Measurements from ENCODE around the gene NFKBIB. TPM values are rescaled to one million over a fixed set of nuclear protein-coding genes. Genes with fewer than 3 reads are reported as not detected.
"Not testable (repeated sequence)": the region's sequence is repeated elsewhere in the genome, so short reads cannot be mapped to it uniquely, and the experiment has no call there.

Gene NFKBIB
- polyA plus RNA-seq, 3 donors = 17.5 to 38.2 (median 24.7) TPM

DNA sequence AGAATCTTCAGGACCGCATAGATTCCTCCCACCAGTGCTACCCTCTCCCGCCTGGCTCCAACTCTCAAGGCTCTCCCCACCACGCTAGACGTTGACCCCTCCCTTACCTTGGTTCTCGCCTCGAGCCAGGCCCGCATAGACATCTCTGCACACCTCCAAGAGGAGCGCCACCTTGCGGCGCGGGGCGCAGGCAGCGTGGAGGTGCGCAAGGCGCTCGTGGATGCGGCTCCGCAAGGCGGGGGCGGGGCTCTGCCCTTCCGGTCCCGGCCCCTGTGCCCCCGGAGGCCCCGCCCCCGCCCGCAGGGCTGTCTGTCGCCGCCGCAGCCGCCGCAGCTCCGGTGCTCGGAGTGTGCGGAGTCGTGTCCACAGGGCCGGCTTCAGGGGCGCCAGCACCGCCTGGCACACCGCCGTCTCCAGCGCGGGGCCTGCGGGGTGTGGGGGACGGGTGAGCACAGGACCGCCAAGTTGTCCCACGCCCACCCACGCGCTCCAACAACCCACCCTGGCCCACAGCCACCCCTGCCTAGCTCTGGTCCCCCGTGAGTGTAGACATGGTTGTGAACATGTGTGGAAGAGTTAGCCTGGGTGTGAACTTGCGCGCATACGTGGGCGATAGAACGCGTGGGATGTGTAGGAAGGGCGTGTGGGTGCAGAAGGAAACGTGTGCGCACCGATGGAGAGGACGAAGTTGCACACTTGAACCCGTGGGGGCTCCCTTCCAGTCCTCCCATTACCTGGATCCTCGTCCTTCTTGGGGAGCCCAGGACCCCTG is 29.7 kb upstream of the NFKBIB start:
- no peak overlapping the region for H3K27ac ChIP-seq (ENCODE audit: low read depth, low read length)
- 16 to 18% (median 17%) methylated on average over 60 to 62 of the region's 62 CpGs for WGBS, 3 donors

- WGBS, 3 donors = 80 to 93% (median 81%) methylated on average over 19 of the region's 19 CpGs
- no peak overlapping the region for H3K27ac ChIP-seq (ENCODE audit: low read depth, low read length)
Observed at GRCh38 chr19:38870612-38871011, 29.2 kb upstream of the NFKBIB start.

DNA sequence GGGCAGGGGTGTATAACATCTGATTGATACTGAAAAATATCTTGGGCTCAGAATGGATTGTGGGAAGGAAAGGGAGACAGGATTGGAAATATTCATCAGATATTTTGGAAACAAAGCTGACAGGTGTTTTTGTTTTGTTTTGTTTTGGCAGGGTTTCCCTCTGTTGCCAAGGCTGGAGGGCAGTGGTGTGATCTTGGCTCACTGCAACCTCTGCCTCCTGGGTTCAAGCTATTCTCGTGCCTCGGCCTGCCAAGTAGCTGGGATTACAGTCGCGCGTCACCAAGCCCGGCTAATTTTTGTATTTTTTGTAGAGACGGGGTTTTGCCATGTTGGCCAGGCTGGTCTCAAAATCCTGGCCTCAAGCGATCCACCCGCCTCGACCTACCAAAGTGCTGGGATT is 26.4 kb upstream of the NFKBIB start:
- WGBS, 3 donors = 87 to 90% (median 89%) methylated on average over 10 of the region's 10 CpGs

DNA sequence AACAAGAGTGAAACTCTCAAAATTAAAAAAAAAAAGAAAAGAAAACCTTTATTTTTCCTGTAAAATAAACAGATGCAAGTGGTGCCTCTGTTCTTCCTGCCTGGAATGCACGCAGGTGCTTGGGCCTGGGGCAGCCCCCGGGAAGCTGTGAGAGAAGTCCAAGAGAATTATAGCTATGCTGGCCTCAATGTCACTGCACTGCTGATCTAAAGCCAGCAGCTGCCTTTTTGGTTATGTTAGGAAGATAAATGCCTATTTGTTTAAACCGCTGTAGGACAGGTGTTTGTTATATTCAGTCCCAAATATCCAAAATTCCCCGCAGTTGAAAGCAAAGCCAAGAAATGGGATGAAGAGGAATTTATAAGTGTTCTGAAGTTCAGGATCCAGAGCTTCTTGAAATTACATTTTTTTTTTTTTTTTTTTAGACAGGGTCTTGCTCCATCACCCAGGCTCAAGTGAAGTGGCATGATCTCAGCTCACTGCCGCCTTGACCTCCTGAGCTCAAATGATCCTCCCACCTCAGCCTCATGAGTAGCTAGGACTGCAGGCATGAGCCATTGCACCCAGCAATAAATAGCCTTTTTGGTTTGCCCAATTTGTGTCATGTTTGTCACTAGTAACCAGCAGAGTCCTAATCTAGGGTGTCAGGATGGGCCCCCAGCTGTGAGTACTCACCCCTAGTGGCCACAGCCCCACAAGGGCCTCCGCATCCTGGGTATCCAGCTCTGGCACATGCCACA is 23.9 kb upstream of the NFKBIB start:
- H3K27ac ChIP-seq (ENCODE audit: low read depth, low read length) = no peak overlapping the region
- 77 to 87% (median 78%) methylated on average over 6 of the region's 6 CpGs for WGBS, 3 donors

More for the DNA sequence above, 26.4 kb upstream of the NFKBIB start:
- not testable (repeated sequence) for H3K27ac ChIP-seq (ENCODE audit: low read depth, low read length)

GRCh38 chr19:38877781-38878574 is 21.8 kb upstream of the NFKBIB start, which contains the start of gene RINL:
RINL (minus strand) TSS chr19:38878275; CDS start chr19:38876742, 1,533 bp downstream.
- WGBS, 3 donors = 30 to 51% (median 34%) methylated on average over 11 of the region's 11 CpGs
- no peak within 1 kb of the TSS for H3K27ac ChIP-seq (ENCODE audit: low read depth, low read length)

- 71 to 83% (median 73%) methylated on average over 16 of the region's 16 CpGs for WGBS, 3 donors
- no peak overlapping the region for H3K27ac ChIP-seq (ENCODE audit: low read depth, low read length)
Observed at GRCh38 chr19:38878575-38879399, 21.0 kb upstream of the NFKBIB start.

GRCh38 chr19:38879400-38879751 is 20.4 kb upstream of the NFKBIB start:
- WGBS, 3 donors = 78 to 95% (median 88%) methylated on average over 8 to 11 of the region's 11 CpGs
- no peak overlapping the region for H3K27ac ChIP-seq (ENCODE audit: low read depth, low read length)

DNA sequence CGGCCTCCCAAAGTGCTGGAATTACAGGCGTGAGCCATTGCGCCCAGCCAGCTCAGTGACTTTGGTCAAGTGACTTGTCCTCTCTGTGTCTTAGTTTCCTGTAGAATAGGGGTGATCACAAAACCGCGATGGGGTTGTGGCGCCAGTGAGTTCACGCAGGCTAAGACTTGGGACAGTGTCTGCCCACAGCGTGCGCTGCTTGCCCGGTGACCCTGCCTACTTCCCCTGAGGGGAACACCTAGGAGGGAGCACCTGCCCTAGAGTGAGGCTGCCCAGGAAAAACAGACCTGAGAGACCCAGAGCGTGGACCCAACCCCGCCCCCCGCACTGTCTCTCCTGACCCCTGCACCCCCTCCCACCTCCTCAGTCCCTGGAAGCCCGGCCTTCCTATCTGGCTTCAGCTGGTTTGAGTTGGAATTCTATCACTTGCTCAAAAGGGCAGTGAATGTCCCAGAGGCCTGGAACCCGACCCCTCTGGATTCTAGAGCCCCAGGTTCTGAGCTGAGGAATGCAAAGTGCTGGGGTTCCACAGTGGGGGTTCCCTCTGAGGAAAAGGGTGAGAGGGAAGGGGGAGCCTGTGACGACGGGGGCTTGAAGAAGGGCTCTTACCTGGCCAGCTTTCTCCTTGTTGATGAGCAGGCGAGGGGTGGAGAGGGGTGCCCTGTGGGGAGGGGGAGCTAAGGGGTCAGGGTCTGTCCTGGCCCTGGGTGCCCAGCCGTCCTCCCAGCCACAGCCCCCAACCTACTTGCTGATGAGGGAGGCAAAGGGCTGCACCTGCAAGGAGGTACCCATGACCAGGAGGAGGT is 19.5 kb upstream of the NFKBIB start:
- WGBS, 3 donors = 93 to 96% (median 96%) methylated on average over 17 to 19 of the region's 19 CpGs
- H3K27ac ChIP-seq (ENCODE audit: low read depth, low read length) = no peak overlapping the region

GRCh38 chr19:38880882-38881609 is 18.7 kb upstream of the NFKBIB start:
- H3K27ac ChIP-seq (ENCODE audit: low read depth, low read length) = no peak overlapping the region
- WGBS, 3 donors = 94 to 96% (median 96%) methylated on average over 17 to 19 of the region's 19 CpGs

DNA sequence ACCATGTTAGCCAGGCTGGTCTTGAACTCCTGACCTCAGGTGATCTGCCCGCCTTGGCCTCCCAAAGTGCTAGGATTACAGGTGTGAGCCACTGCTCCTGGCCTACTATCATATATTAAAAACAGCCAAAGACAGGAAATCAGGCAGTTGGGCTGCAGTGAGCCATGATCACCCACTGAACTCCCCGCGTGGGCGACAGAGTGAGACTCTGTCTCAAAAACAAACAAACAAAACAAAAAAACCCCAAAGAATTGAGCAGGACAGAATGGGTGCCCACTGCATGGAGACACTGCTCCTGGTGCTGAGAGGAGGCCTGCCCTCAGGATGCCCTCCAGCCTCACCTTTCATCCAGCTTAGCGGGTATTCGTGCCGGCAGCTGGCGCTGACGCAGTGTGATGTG is 16.5 kb upstream of the NFKBIB start:
- WGBS, 3 donors = 93 to 96% (median 94%) methylated on average over 9 of the region's 9 CpGs
- no peak overlapping the region for H3K27ac ChIP-seq (ENCODE audit: low read depth, low read length)

DNA sequence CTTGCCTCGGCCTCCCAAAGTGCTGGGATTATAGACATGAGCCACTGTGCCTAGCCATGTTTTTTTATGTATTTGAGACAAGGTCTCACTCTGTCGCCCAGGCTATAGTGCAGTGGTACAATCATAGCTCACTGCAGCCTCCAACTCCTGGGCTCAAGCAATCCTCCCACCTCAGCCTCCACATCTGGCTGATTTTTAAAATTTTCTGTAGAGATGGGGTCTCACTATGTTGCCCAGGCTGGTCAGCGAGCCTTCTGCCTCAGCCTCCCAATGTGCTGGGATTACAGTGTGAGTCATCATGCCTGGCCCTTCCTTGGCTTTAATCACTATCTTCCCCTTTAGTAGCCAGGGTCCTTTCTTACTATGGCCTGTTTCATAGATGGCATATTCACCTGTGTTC is 15.1 kb upstream of the NFKBIB start:
- not testable (repeated sequence) for H3K27ac ChIP-seq (ENCODE audit: low read depth, low read length)
- WGBS, 3 donors = 96% methylated on average over 3 of the region's 3 CpGs

- H3K27ac ChIP-seq (ENCODE audit: low read depth, low read length) = no peak overlapping the region
- WGBS, 3 donors = 88 to 96% (median 90%) methylated on average over 17 of the region's 17 CpGs
Observed at GRCh38 chr19:38888876-38889275, 10.9 kb upstream of the NFKBIB start.

DNA sequence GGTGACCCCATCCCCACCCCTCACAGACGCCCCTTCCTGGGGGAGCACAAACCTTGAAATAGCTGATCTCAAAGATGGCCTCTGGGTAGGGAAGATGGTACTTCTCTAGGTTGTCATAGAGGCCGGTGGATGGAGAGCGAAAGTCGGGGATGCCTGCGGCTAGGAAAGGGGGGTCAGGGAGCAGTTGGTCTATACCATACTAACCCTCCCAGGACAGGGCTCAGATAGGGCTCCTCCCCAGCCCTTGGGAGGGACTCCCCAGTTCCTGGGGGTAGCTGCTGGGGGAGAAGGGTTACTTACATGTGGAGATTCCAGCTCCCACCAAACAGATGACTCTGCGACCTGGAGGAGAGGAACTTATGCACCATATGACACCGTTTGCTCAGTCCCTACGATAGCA is 10.0 kb upstream of the NFKBIB start:
- 89 to 94% (median 93%) methylated on average over 8 of the region's 8 CpGs for WGBS, 3 donors
- no peak overlapping the region for H3K27ac ChIP-seq (ENCODE audit: low read depth, low read length)

- no peak overlapping the region for H3K27ac ChIP-seq (ENCODE audit: low read depth, low read length)
Observed at GRCh38 chr19:38890686-38891085, 9.1 kb upstream of the NFKBIB start.

GRCh38 chr19:38891771-38892170 is 8.0 kb upstream of the NFKBIB start:
- H3K27ac ChIP-seq (ENCODE audit: low read depth, low read length) = no peak overlapping the region
- WGBS, 3 donors = 83 to 93% (median 92%) methylated on average over 6 of the region's 6 CpGs

- 79 to 89% (median 81%) methylated on average over 5 of the region's 5 CpGs for WGBS, 3 donors
- H3K27ac ChIP-seq (ENCODE audit: low read depth, low read length) = no peak overlapping the region
Observed at GRCh38 chr19:38892841-38893240, 6.9 kb upstream of the NFKBIB start.

DNA sequence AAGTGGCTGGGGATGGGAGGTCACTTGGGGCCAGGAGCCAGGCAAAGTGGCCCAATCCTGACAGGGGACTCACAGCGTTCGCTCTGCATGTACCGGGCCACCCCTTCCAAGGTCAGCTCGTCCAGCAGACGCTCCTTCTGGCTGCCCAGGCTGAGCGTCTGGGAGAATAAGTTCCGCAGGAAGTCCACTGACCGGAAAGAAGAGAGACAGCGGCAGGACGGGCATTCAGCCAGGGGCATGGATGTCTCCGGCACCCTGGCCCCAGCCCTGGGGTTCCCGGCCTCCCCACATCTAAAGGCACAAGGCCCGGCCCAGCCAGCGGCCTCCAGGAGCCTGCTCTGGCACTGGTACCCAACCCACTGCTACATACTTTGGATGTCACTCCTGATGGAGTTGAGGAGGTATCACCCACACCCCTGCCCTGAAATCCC is 6.4 kb upstream of the NFKBIB start:
- 76 to 88% (median 82%) methylated on average over 14 of the region's 14 CpGs for WGBS, 3 donors
- no peak overlapping the region for H3K27ac ChIP-seq (ENCODE audit: low read depth, low read length)

All from adipose tissue (tissue), 3 donors.